GM12864 (cell line): ENCODE data around the gene ASPSCR1.

Experiments
- DNase-seq: peaks from one replicate; pipeline ENCODE4 v3.0.0-alpha.2; 2011; ENCODE audit warnings: low read depth
- H3K4me3 ChIP-seq: 2 replicates; pipeline ENCODE4 v1.5.1; 2011; ENCODE audit warnings: mild to moderate bottlenecking, low read depth, low read length, control low read depth
- TF ChIP-seq, protein P1 (sequence below): IDR thresholded peaks from 2 replicates; pipeline ENCODE4 v1.5.1; 2011; ENCODE audit warnings: low read depth, mild to moderate bottlenecking, moderate library complexity, low read length, control low read depth, inconsistent platforms; ENCODE audit errors: missing control alignments

ASPSCR1 gene

DNA sequence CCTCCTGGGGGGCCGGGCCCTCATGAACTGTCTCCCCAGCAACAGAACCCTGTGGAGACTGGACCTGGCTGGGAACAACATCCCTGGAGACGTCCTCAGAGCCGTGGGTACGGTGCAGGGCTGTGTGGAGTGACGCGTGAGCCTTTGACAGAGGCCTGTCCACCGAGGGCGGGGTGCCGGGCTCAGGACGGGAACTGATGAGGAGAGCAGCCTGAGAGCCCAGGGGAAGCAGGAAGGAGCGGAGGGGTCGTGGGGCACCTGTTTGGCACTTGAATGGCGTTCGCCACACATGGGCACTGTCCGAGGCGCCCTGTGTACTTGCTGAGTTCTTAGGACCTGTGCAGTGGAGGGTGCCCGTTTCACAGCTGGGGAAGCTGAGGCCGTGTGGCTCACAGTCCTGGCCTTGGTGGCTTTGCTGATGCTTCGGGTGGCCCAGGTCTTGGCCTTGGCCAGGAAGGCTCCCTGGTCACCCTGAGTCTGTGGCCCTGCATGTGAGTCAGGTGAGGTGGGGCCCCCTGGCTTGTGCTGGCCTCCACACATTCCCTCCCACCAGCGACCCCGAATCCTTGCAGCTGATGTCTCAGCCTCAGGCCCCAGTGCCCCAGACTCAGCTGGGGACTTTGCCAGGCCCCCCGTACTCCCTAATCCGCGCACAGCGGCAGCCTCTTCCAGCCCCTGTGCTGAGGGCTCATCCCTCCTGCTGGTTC lies 48.1 kb downstream of the ASPSCR1 start:
- no peak for DNase-seq
- H3K4me3 ChIP-seq, result no peak overlapping the region
- TF ChIP-seq, protein P1, sequence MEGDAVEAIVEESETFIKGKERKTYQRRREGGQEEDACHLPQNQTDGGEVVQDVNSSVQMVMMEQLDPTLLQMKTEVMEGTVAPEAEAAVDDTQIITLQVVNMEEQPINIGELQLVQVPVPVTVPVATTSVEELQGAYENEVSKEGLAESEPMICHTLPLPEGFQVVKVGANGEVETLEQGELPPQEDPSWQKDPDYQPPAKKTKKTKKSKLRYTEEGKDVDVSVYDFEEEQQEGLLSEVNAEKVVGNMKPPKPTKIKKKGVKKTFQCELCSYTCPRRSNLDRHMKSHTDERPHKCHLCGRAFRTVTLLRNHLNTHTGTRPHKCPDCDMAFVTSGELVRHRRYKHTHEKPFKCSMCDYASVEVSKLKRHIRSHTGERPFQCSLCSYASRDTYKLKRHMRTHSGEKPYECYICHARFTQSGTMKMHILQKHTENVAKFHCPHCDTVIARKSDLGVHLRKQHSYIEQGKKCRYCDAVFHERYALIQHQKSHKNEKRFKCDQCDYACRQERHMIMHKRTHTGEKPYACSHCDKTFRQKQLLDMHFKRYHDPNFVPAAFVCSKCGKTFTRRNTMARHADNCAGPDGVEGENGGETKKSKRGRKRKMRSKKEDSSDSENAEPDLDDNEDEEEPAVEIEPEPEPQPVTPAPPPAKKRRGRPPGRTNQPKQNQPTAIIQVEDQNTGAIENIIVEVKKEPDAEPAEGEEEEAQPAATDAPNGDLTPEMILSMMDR, result no peak

DNA sequence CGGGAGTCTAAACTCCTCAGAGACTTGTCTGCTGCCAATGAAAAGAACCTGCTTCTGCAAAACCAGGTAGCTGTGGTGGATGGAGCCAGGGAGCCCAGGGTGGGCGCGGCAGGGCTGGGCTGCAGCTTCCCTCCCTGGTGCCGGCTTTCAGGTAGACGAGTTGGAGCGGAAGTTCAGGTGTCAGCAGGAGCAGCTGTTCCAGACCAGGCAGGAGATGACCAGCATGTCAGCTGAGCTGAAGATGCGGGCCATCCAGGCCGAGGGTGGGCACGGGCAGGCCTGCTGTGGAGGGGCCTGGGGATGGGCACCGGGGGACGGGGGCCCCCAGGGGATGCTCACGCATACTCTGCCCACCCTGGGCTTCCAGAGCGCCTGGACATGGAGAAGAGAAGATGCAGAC lies 50.8 kb downstream of the ASPSCR1 start:
- H3K4me3 ChIP-seq, result no peak overlapping the region
- TF ChIP-seq, protein P1, result no peak
- DNase-seq, result no peak

GRCh38 chr17:82028966-82029365 lies 51.5 kb downstream of the ASPSCR1 start:
- no peak for DNase-seq
- TF ChIP-seq, protein P1, result no peak
- no peak overlapping the region for H3K4me3 ChIP-seq

GRCh38 chr17:82029391-82029790 lies 52.0 kb downstream of the ASPSCR1 start:
- H3K4me3 ChIP-seq, result no peak overlapping the region
- TF ChIP-seq, protein P1, result no peak
- no peak for DNase-seq

DNA sequence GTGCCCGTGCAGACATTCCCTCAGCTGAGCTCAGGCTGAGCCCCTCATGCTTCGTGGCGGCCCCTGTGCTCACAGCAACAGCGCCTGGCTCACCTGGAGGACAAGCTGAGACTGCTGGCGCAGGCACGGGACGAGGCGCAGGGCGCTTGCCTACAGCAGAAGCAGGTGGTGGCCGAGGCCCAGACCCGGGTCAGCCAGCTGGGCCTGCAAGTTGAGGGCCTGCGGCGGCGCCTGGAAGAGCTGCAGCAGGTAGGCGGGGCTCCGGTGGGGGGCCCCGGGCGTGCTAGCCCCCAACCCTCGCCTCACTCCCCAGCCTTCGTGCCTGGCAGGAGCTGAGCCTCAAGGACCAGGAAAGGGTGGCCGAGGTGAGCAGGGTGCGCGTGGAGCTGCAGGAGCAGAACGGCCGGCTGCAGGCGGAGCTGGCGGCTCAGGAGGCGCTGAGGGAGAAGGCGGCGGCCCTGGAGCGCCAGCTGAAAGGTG lies 52.6 kb downstream of the ASPSCR1 start:
- TF ChIP-seq, protein P1, result no peak
- H3K4me3 ChIP-seq, result no peak overlapping the region

DNA sequence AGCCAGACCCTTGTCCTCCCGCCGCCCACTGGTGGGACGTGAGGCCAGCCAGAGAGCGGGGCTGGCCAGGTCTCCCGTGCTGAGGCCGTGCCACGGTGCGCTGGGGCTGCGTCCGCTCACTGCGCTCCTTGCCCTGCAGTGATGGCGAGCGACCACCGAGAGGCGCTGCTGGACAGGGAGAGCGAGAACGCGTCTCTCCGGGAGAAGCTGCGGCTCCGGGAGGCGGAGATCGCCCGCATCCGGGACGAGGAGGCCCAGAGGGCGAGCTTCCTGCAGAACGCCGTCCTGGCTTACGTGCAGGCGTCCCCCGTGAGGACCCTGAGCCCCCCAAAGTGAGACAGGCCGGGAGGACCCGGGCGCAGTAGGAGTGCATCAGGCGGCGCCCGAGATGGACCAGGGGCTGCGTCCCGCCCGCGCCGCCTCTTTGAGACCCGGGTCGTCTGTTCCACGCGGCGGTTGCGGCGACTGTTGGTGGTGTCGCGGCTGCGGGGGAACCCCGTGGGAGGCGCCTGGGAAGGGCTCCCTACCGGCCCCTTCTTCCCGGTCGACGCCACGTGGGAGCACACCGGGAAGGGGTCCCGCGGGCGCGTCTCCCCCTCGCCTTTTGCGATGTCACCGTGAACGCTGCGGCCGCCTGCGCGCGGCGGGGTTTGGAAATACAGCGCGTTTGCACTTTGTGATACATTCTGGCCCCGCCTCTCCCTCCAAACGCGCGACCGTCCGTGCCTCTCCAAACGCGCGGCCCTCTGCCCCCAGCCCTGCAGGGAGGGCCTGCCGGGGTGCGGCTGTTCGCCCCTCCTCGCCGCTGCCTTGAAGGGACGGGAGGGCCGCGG lies 53.3 kb downstream of the ASPSCR1 start:
- DNase-seq, result no peak
- H3K4me3 ChIP-seq, result peak overlapping the region; percentile 33

More for the DNA sequence above, 52.6 kb downstream of the ASPSCR1 start:
- DNase-seq, result no peak

More for the DNA sequence above, 53.3 kb downstream of the ASPSCR1 start:
- TF ChIP-seq, protein P1, result peak; percentile 86
